C4-2B (cell line): Measurements from ENCODE around the gene ENO4.

Experiments used
- H3K27ac ChIP-seq: fragments of 450-650 bp; 2 replicates; pipeline ENCODE4 v1.5.1; 2017
- CTCF ChIP-seq: fragments of 450-650 bp; conservative IDR thresholded peaks from 2 replicates; pipeline ENCODE4 v1.5.1; 2017; ENCODE audit warnings: mild to moderate bottlenecking
- ZFX ChIP-seq: fragments of 450-650 bp; IDR thresholded peaks from 2 replicates; pipeline ENCODE4 v1.6.1; 2017

ENO4 gene

GRCh38 chr10:116868198-116868676 is 18.9 kb downstream of the ENO4 start:
- H3K27ac ChIP-seq = no peak overlapping the region
- no peak for TF ChIP-seq ZFX
- TF ChIP-seq CTCF = no peak

- TF ChIP-seq CTCF (no peak), ZFX (no peak)
- no peak overlapping the region for H3K27ac ChIP-seq
Observed at GRCh38 chr10:116868722-116869121, 19.4 kb downstream of the ENO4 start.

GRCh38 chr10:116870949-116871348 is 21.6 kb downstream of the ENO4 start:
- H3K27ac ChIP-seq = no peak overlapping the region
- TF ChIP-seq CTCF (no peak), ZFX (no peak)

- TF ChIP-seq CTCF (no peak), ZFX (no peak)
- H3K27ac ChIP-seq = no peak overlapping the region
Observed at GRCh38 chr10:116873134-116873533, 23.8 kb downstream of the ENO4 start.

- TF ChIP-seq ZFX (no peak), CTCF (no peak)
- no peak overlapping the region for H3K27ac ChIP-seq
Observed at GRCh38 chr10:116875897-116876296, 26.6 kb downstream of the ENO4 start.

GRCh38 chr10:116877391-116877790 is 28.1 kb downstream of the ENO4 start:
- no peak for TF ChIP-seq ZFX
- TF ChIP-seq CTCF = no peak
- H3K27ac ChIP-seq = no peak overlapping the region

- H3K27ac ChIP-seq = no peak overlapping the region
- TF ChIP-seq ZFX (no peak), CTCF (no peak)
Observed at GRCh38 chr10:116878123-116878522, 28.8 kb downstream of the ENO4 start.
